HG03432 (cell line): ENCODE data around the gene CDH20.

Experiments used
- ATAC-seq: cut with Tn5 transposase; IDR thresholded peaks from one replicate; pipeline ENCODE4 v1.9.1; 2021; ENCODE audit warnings: mild to moderate bottlenecking, moderate library complexity; ENCODE audit not compliant: unreplicated experiment

Gene CDH20

GRCh38 chr18:61503688-61504087 lies 170.5 kb downstream of the CDH20 start:
- no peak for ATAC-seq

- no peak for ATAC-seq
Measured at GRCh38 chr18:61528961-61529360, 195.7 kb downstream of the CDH20 start.

GRCh38 chr18:61530681-61531080 lies 197.5 kb downstream of the CDH20 start:
- no peak for ATAC-seq

- ATAC-seq: no peak
Measured at GRCh38 chr18:61531182-61531581, 198.0 kb downstream of the CDH20 start.

- ATAC-seq: no peak
Measured at GRCh38 chr18:61531891-61532290, 198.7 kb downstream of the CDH20 start.

GRCh38 chr18:61535401-61535800 lies 202.2 kb downstream of the CDH20 start:
- ATAC-seq: no peak

- no peak for ATAC-seq
Measured at GRCh38 chr18:61541673-61542072, 208.4 kb downstream of the CDH20 start.

GRCh38 chr18:61542596-61542995 lies 209.4 kb downstream of the CDH20 start:
- ATAC-seq: no peak

GRCh38 chr18:61543518-61543917 lies 210.3 kb downstream of the CDH20 start:
- no peak for ATAC-seq

- ATAC-seq: no peak
Measured at GRCh38 chr18:61544178-61544577, 210.9 kb downstream of the CDH20 start.

- ATAC-seq: no peak
Measured at GRCh38 chr18:61545281-61546245, 212.3 kb downstream of the CDH20 start.

- ATAC-seq: no peak
Measured at GRCh38 chr18:61546590-61546989, 213.4 kb downstream of the CDH20 start.

GRCh38 chr18:61549416-61549815 lies 216.2 kb downstream of the CDH20 start:
- ATAC-seq: no peak

- no peak for ATAC-seq
Measured at GRCh38 chr18:61549889-61550288, 216.7 kb downstream of the CDH20 start.

GRCh38 chr18:61551586-61551985 lies 218.4 kb downstream of the CDH20 start:
- peak; percentile 79 for ATAC-seq

- ATAC-seq: no peak
Measured at GRCh38 chr18:61553045-61553659, 219.9 kb downstream of the CDH20 start.

- ATAC-seq: no peak
Measured at GRCh38 chr18:61554117-61554776, 221.0 kb downstream of the CDH20 start.

GRCh38 chr18:61554946-61555361 lies 221.7 kb downstream of the CDH20 start:
- no peak for ATAC-seq

- no peak for ATAC-seq
Measured at GRCh38 chr18:61556316-61556715, 223.1 kb downstream of the CDH20 start.

GRCh38 chr18:61556862-61557261 lies 223.6 kb downstream of the CDH20 start:
- ATAC-seq: no peak

- no peak for ATAC-seq
Measured at GRCh38 chr18:61569176-61569892, 236.1 kb downstream of the CDH20 start.
